ENCODE results near the gene EVI5L. TPM values are rescaled to one million over a fixed set of nuclear protein-coding genes. Genes with fewer than 3 reads are reported as not detected.

EVI5L gene
- total RNA-seq, 1 experiment from 2014 or later, result 29.5 TPM

- Histone ChIP-seq H3K9me2 (replicated peaks; ENCODE audit: low read length) (no peaks in the 10 kb centered on the region), H3K4me2 (ENCODE audit: low read length) (no peak overlapping the region), H4K20me1 (ENCODE audit: low read length) (no peaks in the 10 kb centered on the region), H3K9me3 (ENCODE audit: low read length) (no peaks in the 10 kb centered on the region), H3K4me3 (ENCODE audit: low read length) (no peak overlapping the region), H3K4me1 (ENCODE audit: insufficient read depth, low read length) (peaks cover 4% of the 10 kb centered on the region), H3F3A (ENCODE audit: low read length, unreplicated experiment) (no peaks in the 10 kb centered on the region), H2AFZ (ENCODE audit: low read length) (no peak overlapping the region), H3K27ac (ENCODE audit: low read length) (no peak overlapping the region), H3K9ac (ENCODE audit: low read length) (no peak overlapping the region), H3K36me3 (ENCODE audit: low read depth, low read length) (no peaks in the 10 kb centered on the region), H3K79me2 (ENCODE audit: low read length) (no peaks in the 10 kb centered on the region), H3K27me3 (ENCODE audit: low read length) (no peaks in the 10 kb centered on the region)
- ATAC-seq, result no peak
- no peak for DNase-seq
- POLR2A ChIA-PET (ENCODE audit: unreplicated experiment), result no interaction called here
- TF ChIP-seq EZH2 (IDR thresholded peaks at IDR 0.05; ENCODE audit: low read length, unreplicated experiment) (no peak), EZH2phosphoT487 (IDR thresholded peaks at IDR 0.05; ENCODE audit: borderline replicate concordance, low read length) (no peak), CTCF (conservative IDR thresholded peaks at IDR 0.05; ENCODE audit: low read depth, low read length) (no peak)
- CTCF ChIA-PET, result no interaction called here
- intact Hi-C loops (cut with micrococcal nuclease), result no loop called here
- no TSS peak for BruUV-seq (replicated peaks)
Measured at GRCh38 chr19:7848779-7849457, 18.9 kb downstream of the EVI5L start.

- peaks cover 4% of the 10 kb centered on the region for H3K4me1 ChIP-seq (ENCODE audit: insufficient read depth, low read length)
- CTCF ChIA-PET, result no interaction called here
- POLR2A ChIA-PET (ENCODE audit: unreplicated experiment), result no interaction called here
Measured at GRCh38 chr19:7849631-7849999, 19.6 kb downstream of the EVI5L start.

More at GRCh38 chr19:7849631-7849999, 19.6 kb downstream of the EVI5L start:
- H3K9me3 ChIP-seq (ENCODE audit: low read length), result no peaks in the 10 kb centered on the region
- intact Hi-C loops (cut with micrococcal nuclease), result no loop called here
- ATAC-seq (no peak), DNase-seq (no peak)
- no peaks in the 10 kb centered on the region for H3F3A ChIP-seq (ENCODE audit: low read length, unreplicated experiment)
- no peaks in the 10 kb centered on the region for H3K36me3 ChIP-seq (ENCODE audit: low read depth, low read length)
- H2AFZ ChIP-seq (ENCODE audit: low read length), result no peak overlapping the region
- no peak overlapping the region for H3K9ac ChIP-seq (ENCODE audit: low read length)
- BruUV-seq (replicated peaks), result no TSS peak
- H3K4me2 ChIP-seq (ENCODE audit: low read length), result no peak overlapping the region
- H3K27ac ChIP-seq (ENCODE audit: low read length), result no peak overlapping the region
- H3K4me3 ChIP-seq (ENCODE audit: low read length), result no peak overlapping the region
- no peaks in the 10 kb centered on the region for H3K79me2 ChIP-seq (ENCODE audit: low read length)
- H3K9me2 ChIP-seq (replicated peaks; ENCODE audit: low read length), result no peaks in the 10 kb centered on the region
- TF ChIP-seq EZH2 (IDR thresholded peaks at IDR 0.05; ENCODE audit: low read length, unreplicated experiment), result no peak
- no peak for TF ChIP-seq EZH2phosphoT487 (IDR thresholded peaks at IDR 0.05; ENCODE audit: borderline replicate concordance, low read length)
- TF ChIP-seq CTCF (conservative IDR thresholded peaks at IDR 0.05; ENCODE audit: low read depth, low read length), result no peak
- H3K27me3 ChIP-seq (ENCODE audit: low read length), result no peaks in the 10 kb centered on the region
- H4K20me1 ChIP-seq (ENCODE audit: low read length), result no peaks in the 10 kb centered on the region
